Peyer's patch (tissue), 4 donors: ENCODE data around the gene GGT1.

Source experiments
- POLR2A ChIP-seq, 2 donors: fragments of 450-650 bp; IDR thresholded peaks; one replicate each; pipeline ENCODE4 v1.5.1; 2017; ENCODE audit warnings: antibody characterized with exemption in 2 of 2, mild to moderate bottlenecking in 2 of 2, moderate library complexity in 2 of 2
- TF ChIP-seq, protein P1 (sequence below), 6 experiments: fragments of 450-650 bp in 4 of 6; fragments of 200-600 bp in 2 of 6; sonication (generic) in 1 of 6; IDR thresholded peaks; one replicate each; pipeline ENCODE4 v1.5.1; 2017 to 2019; ENCODE audit warnings: antibody characterized with exemption in 6 of 6, mild to moderate bottlenecking in 3 of 6, moderate library complexity in 1 of 6

DNA sequence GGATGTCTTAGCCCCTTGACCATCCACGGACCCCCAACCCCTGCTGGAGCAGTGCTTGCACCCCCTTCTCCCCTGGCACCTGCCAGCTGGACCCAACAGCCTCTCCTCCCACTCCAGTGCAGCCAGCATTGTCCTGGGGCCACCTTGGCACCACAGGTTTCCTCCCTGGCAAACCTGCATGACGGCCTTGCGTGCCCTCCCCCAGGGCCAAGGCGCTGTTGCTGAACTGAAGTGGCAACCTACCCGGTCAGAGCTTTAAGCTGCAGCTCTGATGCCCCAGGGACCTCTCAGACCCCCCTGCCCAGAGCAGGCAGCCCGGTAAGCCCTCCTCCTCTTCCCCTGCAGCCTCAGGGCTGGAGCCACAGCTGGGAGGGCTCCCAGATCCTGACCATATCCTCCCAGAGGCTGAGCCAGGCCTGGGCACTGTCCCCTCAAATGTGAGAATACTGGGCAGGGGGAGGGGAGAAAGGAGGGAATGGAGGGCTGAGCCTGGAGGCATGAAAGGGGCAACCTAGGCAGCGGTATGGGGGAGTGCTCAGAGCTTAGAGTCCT is 8.3 kb upstream of the GGT1 start:
- TF ChIP-seq POLR2A (IDR thresholded peaks at IDR 0.05): no peak
- TF ChIP-seq, protein P1, sequence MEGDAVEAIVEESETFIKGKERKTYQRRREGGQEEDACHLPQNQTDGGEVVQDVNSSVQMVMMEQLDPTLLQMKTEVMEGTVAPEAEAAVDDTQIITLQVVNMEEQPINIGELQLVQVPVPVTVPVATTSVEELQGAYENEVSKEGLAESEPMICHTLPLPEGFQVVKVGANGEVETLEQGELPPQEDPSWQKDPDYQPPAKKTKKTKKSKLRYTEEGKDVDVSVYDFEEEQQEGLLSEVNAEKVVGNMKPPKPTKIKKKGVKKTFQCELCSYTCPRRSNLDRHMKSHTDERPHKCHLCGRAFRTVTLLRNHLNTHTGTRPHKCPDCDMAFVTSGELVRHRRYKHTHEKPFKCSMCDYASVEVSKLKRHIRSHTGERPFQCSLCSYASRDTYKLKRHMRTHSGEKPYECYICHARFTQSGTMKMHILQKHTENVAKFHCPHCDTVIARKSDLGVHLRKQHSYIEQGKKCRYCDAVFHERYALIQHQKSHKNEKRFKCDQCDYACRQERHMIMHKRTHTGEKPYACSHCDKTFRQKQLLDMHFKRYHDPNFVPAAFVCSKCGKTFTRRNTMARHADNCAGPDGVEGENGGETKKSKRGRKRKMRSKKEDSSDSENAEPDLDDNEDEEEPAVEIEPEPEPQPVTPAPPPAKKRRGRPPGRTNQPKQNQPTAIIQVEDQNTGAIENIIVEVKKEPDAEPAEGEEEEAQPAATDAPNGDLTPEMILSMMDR (IDR thresholded peaks at IDR 0.05): no peak
